HuH-7 (cell line): Measurements from ENCODE around the gene NEB.

Experiments
- DNase-seq: peaks from one replicate; pipeline ENCODE4 v3.0.0; 2011; ENCODE audit warnings: low spot score

Gene NEB

DNA sequence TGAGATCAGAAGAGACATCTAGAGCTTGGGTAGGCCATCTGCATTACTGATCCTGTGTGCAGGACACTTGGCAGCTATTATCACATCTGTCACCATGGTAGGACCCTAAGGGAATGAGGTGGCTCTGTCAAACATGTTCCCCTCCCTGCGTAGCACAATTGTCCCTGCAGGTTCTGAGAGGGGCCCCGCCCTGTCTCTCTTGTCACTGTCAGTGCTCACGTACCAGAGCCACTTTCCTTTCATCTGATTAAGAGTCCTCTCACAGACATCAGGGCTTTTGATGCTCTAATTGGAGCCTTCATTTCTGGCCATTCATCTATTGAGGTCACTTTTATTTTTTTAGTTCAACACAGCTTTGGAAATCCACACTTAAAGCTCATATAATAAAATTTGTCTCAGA is 38.5 kb downstream of the NEB start:
- no peak for DNase-seq

DNA sequence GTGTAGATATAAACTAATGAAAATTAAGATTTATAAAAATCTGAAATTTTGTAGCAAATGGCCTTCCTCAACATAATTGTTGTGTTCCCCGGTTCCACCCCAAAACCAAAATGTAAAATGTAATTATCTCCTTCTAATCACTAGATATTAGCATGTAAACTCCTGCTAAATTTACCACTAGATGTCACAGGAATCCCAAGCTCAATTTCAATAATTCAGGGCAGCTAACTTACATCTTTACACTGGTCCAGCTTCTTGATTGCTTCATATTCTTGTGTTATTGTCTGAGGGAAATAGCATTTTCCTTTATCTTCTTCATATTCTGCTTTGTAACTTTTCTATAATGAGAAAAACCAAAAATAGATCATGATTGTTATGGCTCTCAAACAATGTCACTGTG is 42.6 kb downstream of the NEB start:
- no peak for DNase-seq

DNA sequence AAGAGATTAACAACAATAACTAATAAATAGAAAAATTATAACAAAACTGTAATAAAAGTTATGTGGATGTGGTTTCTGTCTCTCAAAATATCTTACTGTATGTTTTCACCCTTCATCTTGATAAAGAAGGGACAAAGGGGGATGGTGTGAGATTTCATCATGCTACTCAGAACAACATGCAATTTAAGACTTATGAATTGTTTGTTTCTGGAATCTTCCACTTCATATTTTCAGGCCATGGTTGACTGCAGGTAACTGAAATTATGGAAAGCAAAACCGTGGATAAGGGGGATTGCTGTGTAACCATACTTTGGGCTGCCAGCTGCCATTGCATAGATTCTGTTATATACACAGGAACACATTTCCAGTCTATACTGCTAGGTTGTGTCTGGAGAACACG is 45.6 kb downstream of the NEB start:
- DNase-seq = no peak

DNA sequence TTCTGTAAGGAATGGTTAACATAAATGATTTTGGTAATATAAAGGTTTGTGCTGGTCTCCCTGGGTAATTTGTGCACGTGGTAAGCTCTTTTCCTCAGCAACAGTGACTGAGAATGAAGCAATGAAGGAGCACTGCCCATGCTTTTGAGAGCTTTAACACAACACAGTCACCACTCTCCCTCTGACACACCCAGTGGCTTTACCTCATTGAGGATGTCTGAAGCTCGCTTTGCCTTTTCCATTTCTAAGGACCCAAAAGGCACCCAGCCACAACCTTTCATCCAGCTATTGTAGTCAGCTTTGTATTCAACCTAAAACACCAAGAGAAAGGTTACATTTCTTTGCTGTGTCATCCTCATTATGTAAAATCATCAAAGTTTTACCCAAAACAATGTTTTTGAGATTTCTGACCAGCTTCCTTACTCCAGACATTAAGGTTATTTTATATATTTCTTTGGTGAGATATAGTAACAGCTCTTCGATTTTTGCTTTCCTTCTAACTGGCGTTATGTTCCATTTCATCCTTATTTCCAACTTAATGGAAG is 51.7 kb downstream of the NEB start:
- DNase-seq = no peak

DNA sequence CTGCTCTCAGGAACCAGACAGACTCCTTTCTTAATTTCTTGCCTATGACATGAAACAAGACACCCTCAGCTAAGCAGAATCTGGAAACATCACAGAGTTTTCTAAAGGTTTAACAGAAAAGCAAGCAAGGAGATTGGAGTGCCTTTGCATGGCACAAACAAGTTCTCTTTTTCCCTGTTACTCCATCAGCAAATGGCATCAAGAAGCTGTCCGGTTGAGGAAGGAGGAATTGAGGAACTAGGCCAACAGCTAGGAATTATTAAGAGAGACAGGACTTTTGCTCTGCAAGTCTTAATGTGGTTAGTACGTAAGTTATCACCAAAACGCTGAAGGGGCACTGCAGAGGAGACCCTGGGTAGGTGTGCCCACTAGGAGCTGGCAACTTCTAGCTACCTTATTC is 53.2 kb downstream of the NEB start:
- no peak for DNase-seq

- no peak for DNase-seq
Observed at GRCh38 chr2:151679994-151680393, 54.3 kb downstream of the NEB start.

DNA sequence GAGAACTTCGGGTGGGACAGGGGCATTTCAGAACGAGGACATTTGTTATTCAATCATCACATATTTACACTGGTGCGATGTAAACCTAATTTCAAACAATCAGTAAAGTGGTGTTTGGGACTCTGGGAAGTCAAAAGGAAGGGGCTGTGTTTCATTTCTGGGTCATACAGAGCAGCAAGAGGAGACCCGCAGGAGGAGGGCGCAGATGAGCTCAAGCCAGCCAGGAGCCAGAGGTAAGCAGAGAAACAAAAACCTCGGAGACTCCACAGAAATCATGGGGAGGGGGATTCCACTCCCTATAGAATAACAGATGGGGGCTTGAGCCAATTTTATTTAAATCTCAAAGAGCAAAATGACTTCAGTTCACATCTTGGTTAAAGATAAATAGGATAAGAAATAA is 55.4 kb downstream of the NEB start:
- DNase-seq = no peak

DNA sequence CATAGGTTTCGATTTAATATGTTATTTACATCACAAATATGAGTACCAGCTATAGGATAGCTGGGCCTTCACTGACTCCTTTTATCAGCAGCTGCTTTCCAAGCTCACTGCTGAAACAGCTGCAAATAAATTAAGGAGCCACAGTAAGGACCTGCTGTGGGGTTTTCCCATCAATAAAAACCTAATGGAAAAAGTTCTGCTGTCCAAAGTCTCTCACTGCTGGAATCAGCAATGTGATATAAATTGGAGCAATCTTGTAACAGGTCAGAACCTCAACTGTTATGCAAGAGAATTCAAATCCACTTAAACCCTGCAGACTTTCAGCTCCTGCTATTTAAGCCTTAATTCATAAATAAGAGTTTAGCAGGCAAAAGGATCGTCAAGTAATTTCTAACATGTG is 61.3 kb downstream of the NEB start:
- DNase-seq = no peak

DNA sequence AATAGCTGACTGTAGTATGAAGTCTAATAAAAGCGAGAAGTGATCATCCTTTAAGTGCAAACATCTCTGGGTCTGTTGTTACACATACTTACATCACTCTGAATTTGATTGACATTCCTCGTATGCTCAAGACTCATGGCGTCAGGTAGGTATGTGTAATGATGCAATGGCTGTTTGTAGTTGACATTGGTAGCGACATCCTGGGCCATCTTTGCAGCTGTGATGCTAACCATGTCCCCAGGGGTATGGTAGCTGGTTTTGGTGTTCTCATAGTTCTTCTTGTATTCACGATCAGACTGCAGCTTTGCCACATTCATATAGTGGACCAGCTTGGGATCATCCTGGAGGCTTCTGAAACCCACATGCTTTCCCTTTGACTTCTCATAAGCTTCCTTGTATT is 62.0 kb downstream of the NEB start:
- no peak for DNase-seq

GRCh38 chr2:151670846-151671597 is 63.3 kb downstream of the NEB start:
- DNase-seq = no peak

DNA sequence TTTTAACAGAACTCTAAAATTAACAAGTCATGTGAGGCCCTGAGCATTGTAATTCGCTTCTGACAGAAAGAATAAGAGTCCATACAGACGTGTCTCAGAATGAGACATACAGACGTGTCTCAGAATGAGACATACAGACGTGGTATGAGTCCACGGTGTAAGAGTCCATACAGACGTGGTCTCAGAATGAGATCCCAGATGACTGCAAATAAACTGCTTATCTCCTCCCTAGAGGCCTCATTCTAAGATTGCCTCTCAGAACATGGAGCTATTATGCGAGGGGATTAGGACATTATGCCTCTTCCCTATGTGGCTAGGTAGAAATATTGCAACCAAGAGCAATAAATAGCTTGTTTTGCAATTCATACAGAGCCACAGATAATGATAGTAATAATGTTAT is 63.9 kb downstream of the NEB start:
- no peak for DNase-seq

DNA sequence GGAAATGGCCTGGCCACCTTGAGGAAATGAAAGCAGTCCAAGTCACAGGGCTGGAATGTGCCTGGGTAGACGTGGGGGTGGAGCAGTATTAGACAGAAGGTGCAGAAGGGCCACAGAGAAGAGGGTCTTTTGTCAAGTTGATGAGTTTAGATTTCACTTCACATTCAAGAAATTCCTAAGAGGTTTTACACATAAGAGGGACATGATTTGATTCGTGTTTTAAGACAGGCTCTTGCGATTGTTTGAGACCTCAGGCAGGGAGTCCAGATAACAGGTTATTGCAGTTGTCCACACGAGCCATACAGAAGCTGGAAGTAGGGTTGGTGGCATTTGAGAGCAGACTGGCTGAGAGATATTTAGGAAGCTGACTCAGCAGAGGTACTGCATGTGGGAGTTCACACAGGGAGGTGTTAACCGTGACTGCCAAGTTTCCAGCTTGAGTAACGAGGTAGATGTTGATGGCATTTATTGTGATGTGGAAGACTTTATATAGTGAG is 64.6 kb downstream of the NEB start:
- no peak for DNase-seq

GRCh38 chr2:151668737-151669136 is 65.5 kb downstream of the NEB start:
- no peak for DNase-seq

- no peak for DNase-seq
Observed at GRCh38 chr2:151665959-151666358, 68.3 kb downstream of the NEB start.

DNA sequence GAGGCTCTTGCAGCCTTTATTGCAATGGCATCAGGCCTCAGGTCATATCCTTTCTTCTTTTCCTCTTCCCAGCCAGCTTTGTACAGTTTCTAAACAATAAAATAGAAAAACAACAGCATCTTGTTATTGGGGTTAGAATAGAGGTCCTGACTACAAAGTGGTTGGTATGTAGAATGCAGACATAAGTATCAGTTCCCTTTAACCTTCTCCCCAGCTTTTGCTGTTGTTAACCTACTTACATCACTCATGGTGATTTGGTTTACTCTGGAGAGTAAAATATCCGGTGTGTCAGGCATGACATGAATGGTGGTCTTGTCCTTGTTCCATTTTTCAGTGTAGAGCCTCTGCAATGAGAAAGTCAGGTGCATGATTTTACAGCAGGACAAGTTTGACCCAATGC is 69.8 kb downstream of the NEB start:
- DNase-seq = no peak

DNA sequence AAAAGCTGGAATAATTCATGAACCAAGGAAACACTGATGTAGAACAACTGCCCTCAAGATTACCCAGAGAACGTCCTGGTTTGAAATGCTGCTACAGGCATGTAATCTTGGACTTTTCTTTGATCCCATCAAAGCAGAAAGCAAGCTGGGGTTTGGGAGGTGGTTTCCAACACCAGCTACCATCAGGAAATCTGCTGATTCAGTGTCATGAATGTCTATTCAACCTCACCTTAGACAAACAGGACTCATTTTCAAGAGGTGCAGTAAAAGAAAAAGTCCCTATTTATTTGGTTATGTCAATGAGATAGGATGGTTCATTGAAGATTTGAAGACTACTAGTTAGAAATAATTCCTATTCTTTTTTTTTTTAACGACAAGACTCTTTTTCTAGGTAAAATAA is 72.7 kb downstream of the NEB start:
- no peak for DNase-seq

GRCh38 chr2:151658081-151658480 is 76.2 kb downstream of the NEB start:
- no peak for DNase-seq

DNA sequence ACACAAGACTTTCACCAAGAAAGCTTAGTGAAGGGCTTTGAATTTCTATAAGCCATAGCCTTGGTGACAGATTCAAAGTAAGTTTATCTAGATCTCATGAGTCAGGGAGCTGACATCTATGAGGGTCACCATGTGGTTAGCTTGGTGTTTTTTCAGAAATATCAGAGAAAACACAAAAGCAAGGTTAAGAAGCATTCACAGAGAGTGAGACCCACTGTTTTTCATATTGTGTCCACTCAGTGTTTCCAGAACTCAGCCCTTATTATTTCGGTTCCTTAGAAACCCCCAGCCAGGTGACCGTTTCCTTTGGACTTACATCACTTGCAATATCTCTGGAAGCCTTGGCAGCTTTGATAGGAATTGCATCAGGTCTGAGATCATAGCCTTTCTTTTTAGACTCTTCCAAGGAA is 76.6 kb downstream of the NEB start:
- DNase-seq = no peak

DNA sequence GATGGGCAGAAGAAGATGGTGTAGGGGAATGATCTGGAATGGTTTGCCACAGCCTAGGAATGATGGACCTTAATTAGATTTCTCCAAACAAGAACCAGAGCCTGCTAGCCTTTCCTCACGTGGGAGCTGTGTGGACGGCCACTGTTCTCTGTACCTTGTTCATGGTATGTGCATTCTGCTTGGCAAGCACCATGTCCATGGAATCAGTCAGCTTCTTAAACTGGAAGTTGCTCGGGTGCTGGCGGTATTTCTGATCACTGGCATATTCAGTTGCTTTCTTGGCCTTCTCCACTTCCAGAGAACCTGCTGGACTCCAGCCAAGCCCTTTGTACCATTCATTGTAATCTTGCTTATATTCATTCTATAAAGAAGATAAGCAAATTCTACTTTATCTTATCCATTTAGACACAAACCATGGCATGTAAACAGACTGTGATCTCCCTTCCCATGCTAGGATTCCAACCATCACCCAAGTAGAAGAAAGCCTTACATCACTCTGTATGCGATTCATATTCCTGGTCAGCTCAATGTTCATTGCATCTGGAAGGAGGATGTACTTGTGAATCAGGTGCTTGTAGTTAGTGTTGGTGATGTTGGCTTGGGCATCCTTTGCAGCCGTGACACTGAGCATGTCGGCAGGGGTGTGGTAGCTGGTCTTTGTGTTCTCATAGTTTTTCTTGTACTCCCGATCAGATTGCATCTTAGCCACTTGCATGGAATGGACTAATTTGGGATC is 78.4 kb downstream of the NEB start:
- DNase-seq = no peak

- DNase-seq = no peak
Observed at GRCh38 chr2:151654891-151655290, 79.4 kb downstream of the NEB start.

DNA sequence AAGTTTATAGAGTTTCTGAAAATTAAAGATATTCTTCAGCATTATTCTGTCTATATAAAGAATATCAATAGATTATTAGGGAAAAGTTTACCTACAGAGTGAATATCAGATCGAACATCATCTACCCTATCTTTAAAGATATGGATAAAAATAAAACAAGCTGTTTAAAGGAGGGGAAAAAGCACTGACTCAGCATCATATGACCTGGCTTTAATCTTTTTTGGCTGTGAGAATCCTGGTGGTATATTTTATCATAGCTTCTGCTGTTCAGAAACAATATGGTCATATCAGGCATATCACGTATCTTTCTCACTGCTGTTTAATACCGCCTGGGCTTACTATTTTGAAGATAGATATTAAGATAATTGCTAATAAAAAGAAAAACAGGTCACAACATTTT is 80.2 kb downstream of the NEB start:
- no peak for DNase-seq

GRCh38 chr2:151651274-151651673 is 83.0 kb downstream of the NEB start:
- no peak for DNase-seq

- no peak for DNase-seq
Observed at GRCh38 chr2:151650456-151650855, 83.8 kb downstream of the NEB start.
